ENCODE measurements around the gene PLIN4. TPM values are rescaled to one million over a fixed set of nuclear protein-coding genes. Genes with fewer than 3 reads are reported as not detected.

PLIN4 gene
- polyA plus RNA-seq, 3 donors = 0.37 to 0.59 (median 0.57) TPM

- DNase-seq (ENCODE audit: low read depth in 3 of 3, low spot score in 2 of 3) = peak; percentile 84 to 95 (median 87)
Observed at GRCh38 chr19:4457654-4458395, 60.5 kb downstream of the PLIN4 start, which contains the start of gene UBXN6. Gene UBXN6 (minus strand): TSS chr19:4457794. CDS start chr19:4457697, 97 bp downstream.

GRCh38 chr19:4456843-4457653, 61.2 kb downstream of the PLIN4 start:
- no peak for DNase-seq (ENCODE audit: low read depth in 3 of 3, low spot score in 2 of 3)

GRCh38 chr19:4456476-4456842, 61.8 kb downstream of the PLIN4 start:
- DNase-seq (ENCODE audit: low read depth in 3 of 3, low spot score in 2 of 3) = peak in 1 of 3 donors; percentile 20

- DNase-seq (ENCODE audit: low read depth in 3 of 3, low spot score in 2 of 3) = peak in 2 of 3 donors; percentile 25 to 66
Observed at GRCh38 chr19:4455719-4456475, 62.4 kb downstream of the PLIN4 start.

GRCh38 chr19:4454747-4455718, 63.3 kb downstream of the PLIN4 start:
- no peak for DNase-seq (ENCODE audit: low read depth in 3 of 3, low spot score in 2 of 3)

- no peak for DNase-seq (ENCODE audit: low read depth in 3 of 3, low spot score in 2 of 3)
Observed at GRCh38 chr19:4453232-4454179, 64.8 kb downstream of the PLIN4 start.

GRCh38 chr19:4452230-4452990, 65.9 kb downstream of the PLIN4 start:
- DNase-seq (ENCODE audit: low read depth in 3 of 3, low spot score in 2 of 3) = no peak

Other genes starting within 250 kb of the PLIN4 start
- 1 to 10 TPM; 1.3 to 1.6 (median 1.3) TPM for gene SHD, start 239.2 kb downstream of the PLIN4 start, polyA plus RNA-seq (ENCODE audit: insufficient read length in 3 of 3)
- gene TMIGD2, start 216.1 kb downstream of the PLIN4 start, polyA plus RNA-seq (ENCODE audit: insufficient read length in 3 of 3) = under 1 TPM in 2 of 3 donors, not detected in 1; 0.14 to 0.28 TPM
- 1 to 10 TPM; 4.3 to 5.4 (median 5.0) TPM for gene FSD1, start 213.9 kb downstream of the PLIN4 start, polyA plus RNA-seq (ENCODE audit: insufficient read length in 3 of 3)
- 10 to 100 TPM; 22.6 to 30.0 (median 24.5) TPM for gene STAP2, start 179.7 kb downstream of the PLIN4 start, polyA plus RNA-seq (ENCODE audit: insufficient read length in 3 of 3)
- 10 to 100 TPM; 21.0 to 24.9 (median 24.4) TPM for gene MPND, start 174.9 kb downstream of the PLIN4 start, polyA plus RNA-seq (ENCODE audit: insufficient read length in 3 of 3)
- 10 to 100 TPM; 50.8 to 62.5 (median 50.9) TPM for gene SH3GL1, start 117.9 kb downstream of the PLIN4 start, polyA plus RNA-seq (ENCODE audit: insufficient read length in 3 of 3)
- 10 to 100 TPM; 21.3 to 26.1 (median 21.3) TPM for gene CHAF1A, start 115.8 kb downstream of the PLIN4 start, polyA plus RNA-seq (ENCODE audit: insufficient read length in 3 of 3)
- gene UBXN6, start 60.7 kb downstream of the PLIN4 start, polyA plus RNA-seq (ENCODE audit: insufficient read length in 3 of 3) = 10 to 100 TPM; 75.7 to 95.3 (median 87.0) TPM
- 10 to 100 TPM; 58.9 to 66.0 (median 62.3) TPM for gene HDGFL2, start 46.2 kb downstream of the PLIN4 start, polyA plus RNA-seq (ENCODE audit: insufficient read length in 3 of 3)
- gene PLIN5, start 16.7 kb upstream of the PLIN4 start, polyA plus RNA-seq (ENCODE audit: insufficient read length in 3 of 3) = 1 to 10 TPM; 2.3 to 3.2 (median 2.3) TPM
- gene LRG1, start 21.6 kb upstream of the PLIN4 start, polyA plus RNA-seq (ENCODE audit: insufficient read length in 3 of 3) = under 1 TPM; 0.44 to 0.65 (median 0.57) TPM
- gene SEMA6B, start 41.2 kb upstream of the PLIN4 start, polyA plus RNA-seq (ENCODE audit: insufficient read length in 3 of 3) = 1 to 10 TPM; 1.7 to 2.7 (median 2.2) TPM
- 10 to 100 TPM; 11.4 to 15.2 (median 12.5) TPM for gene TNFAIP8L1, start 121.0 kb upstream of the PLIN4 start, polyA plus RNA-seq (ENCODE audit: insufficient read length in 3 of 3)
- 10 to 100 TPM; 64.0 to 72.1 (median 71.4) TPM for gene MYDGF, start 151.9 kb upstream of the PLIN4 start, polyA plus RNA-seq (ENCODE audit: insufficient read length in 3 of 3)
- gene DPP9, start 205.4 kb upstream of the PLIN4 start, polyA plus RNA-seq (ENCODE audit: insufficient read length in 3 of 3) = 10 to 100 TPM; 17.4 to 20.4 (median 18.7) TPM

Measured in right renal cortex interstitium (tissue), 3 donors.